Activated CD4-positive, alpha-beta memory T cell treated with anti-CD3 and anti-CD28 coated beads, Interleukin-2, amount 10 ng/mL, durations not matched to agents 7 days and 5 days (primary cell): ENCODE measurements around the gene LYPD4. TPM values are rescaled to one million over a fixed set of nuclear protein-coding genes. Genes with fewer than 3 reads are reported as not detected.
A peak's percentile ranks its signal among the peaks of the same experiment; 100 is the strongest.

Experiments
- CTCF ChIA-PET: fragments of 350-600 bp; sonication (Branson Sonifier 250); formaldehyde crosslinking; loops from one replicate; lab custom pipeline; 2021; ENCODE audit warnings: antibody characterized with exemption, inconsistent platforms; lab: Charles Lee
- POLR2A ChIA-PET: fragments of 350-600 bp; sonication (Branson Sonifier 250); formaldehyde crosslinking; loops from one replicate; lab custom pipeline; 2021; ENCODE audit warnings: antibody characterized with exemption; lab: Charles Lee
- DNase-seq: peaks from one replicate; pipeline ENCODE4 v3.0.0-alpha.2; 2020
- H3K27ac Mint-ChIP-seq: one replicate; pipeline ENCODE4 v1.8.0; 2021; ENCODE audit warnings: mild to moderate bottlenecking, mixed read lengths
- H3K27me3 Mint-ChIP-seq: one replicate; pipeline ENCODE4 v1.8.0; 2021; ENCODE audit warnings: mixed read lengths
- H3K36me3 Mint-ChIP-seq: one replicate; pipeline ENCODE4 v1.8.0; 2021; ENCODE audit warnings: low read depth, mixed read lengths
- H3K4me1 Mint-ChIP-seq: one replicate; pipeline ENCODE4 v1.8.0; 2021; ENCODE audit warnings: mixed read lengths
- H3K4me3 Mint-ChIP-seq: one replicate; pipeline ENCODE4 v1.8.0; 2021; ENCODE audit warnings: mild to moderate bottlenecking, mixed read lengths
- H3K9me3 Mint-ChIP-seq: one replicate; pipeline ENCODE4 v1.8.0; 2021; ENCODE audit warnings: mixed read lengths
- total RNA-seq, 2 experiments: library from RNA; stranded (reverse); gene quantifications; one replicate each; pipeline ENCODE4 v1.2.3, GENCODE V29; 2021

The LYPD4 gene
- total RNA-seq, 2 experiments from 2014 or later: not detected

DNA sequence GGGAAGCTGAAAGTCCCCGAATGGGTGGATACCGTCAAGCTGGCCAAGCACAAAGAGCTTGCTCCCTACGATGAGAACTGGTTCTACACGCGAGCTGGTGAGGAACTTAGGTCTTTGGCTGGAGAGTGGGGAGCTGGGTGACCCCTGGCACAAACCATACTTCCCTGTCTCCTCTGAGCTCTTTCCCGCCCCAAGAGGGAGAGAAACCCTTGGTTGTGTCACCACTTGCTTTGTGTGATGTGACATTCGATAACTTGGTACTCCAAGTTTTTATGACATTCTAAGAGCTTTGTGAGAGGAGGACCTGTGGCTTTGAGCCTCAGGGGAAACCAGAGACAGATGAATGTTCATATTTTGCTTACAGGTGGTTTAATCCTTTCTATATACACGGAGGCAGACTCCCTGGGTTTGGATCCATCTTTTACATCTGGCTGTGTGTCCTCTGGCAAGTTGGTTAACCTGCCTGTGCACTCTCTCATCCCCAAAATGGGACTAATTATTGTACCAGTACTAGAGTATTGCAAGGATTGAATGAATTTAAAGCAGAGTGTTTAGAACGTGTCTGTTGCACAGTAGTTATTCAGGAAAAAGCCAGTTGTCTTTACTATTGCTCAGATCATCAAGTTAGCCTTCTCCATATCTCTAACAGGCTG lies 16.8 kb upstream of the LYPD4 start:
- ChIA-PET POLR2A (interaction anchor here (1.8 to 7.0 kb wide), 7 partner anchors 12 to 97 kb away, joined by 10 to 223 read pairs (median 29); partner anchors contain the start of genes ARHGEF1, CD79A and RABAC1), CTCF (interaction anchor here (2.1 to 5.4 kb wide), 4 partner anchors 12 to 97 kb away, joined by 11 to 82 read pairs (median 28); partner anchors contain the start of gene RABAC1)
- Mint-ChIP-seq H3K27me3 (no peaks in the 10 kb centered on the region), H3K36me3 (peaks cover 54% of the 10 kb centered on the region), H3K4me1 (peaks cover 53% of the 10 kb centered on the region), H3K4me3 (peak overlapping the region; percentile 82), H3K9me3 (no peaks in the 10 kb centered on the region), H3K27ac (peak overlapping the region; percentile 81)
- DNase-seq: no peak

DNA sequence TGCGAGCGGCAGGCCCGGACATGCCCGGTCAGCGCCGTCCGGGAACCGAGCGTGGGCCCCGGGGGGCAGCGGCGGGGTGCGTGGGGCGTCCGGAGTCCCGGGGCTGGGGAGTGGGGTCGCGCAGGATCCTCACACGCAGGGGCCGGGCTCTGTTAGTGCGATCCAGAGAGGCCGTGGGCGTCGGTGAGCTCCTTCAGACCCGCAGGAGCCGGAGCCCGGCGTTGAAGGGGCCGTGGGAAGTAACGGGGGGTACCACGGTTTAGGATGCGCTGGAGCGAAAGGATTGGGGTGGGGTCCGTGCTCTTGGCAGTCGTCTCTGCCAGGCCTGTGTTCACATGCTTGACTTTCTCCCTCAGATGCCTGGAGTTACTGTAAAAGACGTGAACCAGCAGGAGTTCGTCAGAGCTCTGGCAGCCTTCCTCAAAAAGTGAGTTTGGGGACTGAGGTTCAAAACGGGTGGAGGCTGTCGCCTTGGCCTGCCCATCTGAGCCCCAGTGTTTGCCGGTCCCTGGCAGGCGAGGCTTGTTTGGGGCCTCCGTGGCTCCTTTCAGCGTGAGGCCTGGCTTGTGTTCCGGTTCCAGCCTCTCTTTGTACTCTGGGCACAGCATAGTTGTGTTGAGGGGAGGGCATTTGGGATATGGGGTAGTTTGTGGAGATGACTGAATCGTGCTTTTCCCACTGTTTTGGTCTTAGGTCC lies 16.1 kb upstream of the LYPD4 start:
- Mint-ChIP-seq H3K4me3 (peak overlapping the region; percentile 82), H3K4me1 (peaks cover 50% of the 10 kb centered on the region), H3K36me3 (peaks cover 50% of the 10 kb centered on the region), H3K27me3 (no peaks in the 10 kb centered on the region), H3K27ac (peak overlapping the region; percentile 81), H3K9me3 (no peaks in the 10 kb centered on the region)
- CTCF ChIA-PET: interaction anchor here (0.7 to 5.4 kb wide), 11 partner anchors 8 to 174 kb away, joined by 3 to 82 read pairs (median 11); partner anchors contain the start of gene RABAC1
- POLR2A ChIA-PET: interaction anchor here (0.7 to 7.0 kb wide), 13 partner anchors 9 to 538 kb away, joined by 3 to 223 read pairs (median 10); partner anchors contain the start of genes ARHGEF1, CD79A and RABAC1
- peak; percentile 38 for DNase-seq

DNA sequence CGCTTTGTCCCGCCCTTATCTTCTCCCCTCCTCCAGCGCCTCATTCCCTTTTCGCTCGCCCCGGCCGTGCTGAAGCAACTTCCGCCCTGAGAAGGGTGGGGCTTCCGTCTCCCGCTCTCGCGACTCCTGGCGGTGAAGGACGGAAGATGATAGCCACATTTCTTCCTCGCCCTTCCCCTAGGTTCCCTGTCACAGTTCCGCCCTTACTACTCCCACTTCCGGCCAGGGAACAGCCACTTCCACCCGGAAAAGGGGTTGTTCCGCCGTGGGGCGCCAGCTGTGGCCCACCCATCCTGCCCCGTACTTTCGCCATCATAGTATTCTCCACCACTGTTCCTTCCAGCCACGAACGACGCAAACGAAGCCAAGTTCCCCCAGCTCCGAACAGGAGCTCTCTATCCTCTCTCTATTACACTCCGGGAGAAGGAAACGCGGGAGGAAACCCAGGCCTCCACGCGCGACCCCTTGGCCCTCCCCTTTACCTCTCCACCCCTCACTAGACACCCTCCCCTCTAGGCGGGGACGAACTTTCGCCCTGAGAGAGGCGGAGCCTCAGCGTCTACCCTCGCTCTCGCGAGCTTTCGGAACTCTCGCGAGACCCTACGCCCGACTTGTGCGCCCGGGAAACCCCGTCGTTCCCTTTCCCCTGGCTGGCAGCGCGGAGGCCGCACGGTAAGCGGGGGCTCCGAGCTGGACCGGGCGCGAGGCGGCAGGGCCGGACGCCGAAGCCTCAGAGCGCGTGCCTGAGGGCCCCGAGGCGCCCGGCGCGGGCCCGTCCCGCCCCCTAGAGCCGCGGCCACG lies 15.3 kb upstream of the LYPD4 start, which contains the start of gene RPS19:
TSS of gene RPS19 (plus strand) at position 638 of the 801 bp plus-strand sequence. CDS start 520 bp downstream, outside the sequence.
- ChIA-PET CTCF (interaction anchor here (0.7 to 5.4 kb wide), 17 partner anchors 9 to 596 kb away, joined by 3 to 82 read pairs (median 3); partner anchors contain the start of genes CEACAM3, HNRNPUL1 and RABAC1), POLR2A (interaction anchor here (0.7 to 7.0 kb wide), 16 partner anchors 8 to 537 kb away, joined by 3 to 223 read pairs (median 6); partner anchors contain the start of genes ARHGEF1, CD79A and RABAC1)
- Mint-ChIP-seq H3K4me1 (peaks cover 45% of the 10 kb centered on the region), H3K27me3 (peaks cover 2% of the 10 kb centered on the region), H3K36me3 (peaks cover 44% of the 10 kb centered on the region), H3K4me3 (peak within 1 kb of the TSS; percentile 82), H3K27ac (peak within 1 kb of the TSS; percentile 94), H3K9me3 (no peaks in the 10 kb centered on the region)
- DNase-seq: peak; percentile 98

DNA sequence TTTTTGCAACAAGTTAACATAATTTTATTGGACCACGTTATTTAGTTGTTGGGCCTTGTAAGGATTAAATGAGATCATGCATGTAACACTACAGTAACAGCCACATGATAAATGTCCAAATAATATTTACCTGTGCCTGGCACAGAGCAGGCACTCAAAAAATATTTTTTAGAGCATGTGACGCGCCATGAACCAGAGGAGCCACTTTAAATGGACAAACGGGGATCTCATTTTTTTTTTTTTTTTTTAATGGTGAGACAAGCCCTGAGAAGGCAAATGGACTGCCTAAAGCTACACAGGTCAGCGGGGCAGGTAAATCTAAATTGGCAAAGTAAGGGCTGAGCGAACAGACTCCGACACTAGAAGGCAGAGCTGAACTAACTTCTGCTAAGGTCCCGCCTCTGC lies 14.7 kb upstream of the LYPD4 start:
- H3K27ac Mint-ChIP-seq: peak overlapping the region; percentile 94
- H3K4me3 Mint-ChIP-seq: peak overlapping the region; percentile 82
- H3K4me1 Mint-ChIP-seq: peaks cover 39% of the 10 kb centered on the region
- ChIA-PET POLR2A (interaction anchor here (0.9 to 7.0 kb wide), 15 partner anchors 8 to 103 kb away, joined by 3 to 223 read pairs (median 8); partner anchors contain the start of genes ARHGEF1, CD79A and RABAC1), CTCF (interaction anchor here (0.6 to 5.4 kb wide), 15 partner anchors 10 to 1047 kb away, joined by 3 to 82 read pairs (median 6); partner anchors contain the start of genes CEACAM3, HNRNPUL1 and RABAC1)
- H3K27me3 Mint-ChIP-seq: peaks cover 8% of the 10 kb centered on the region
- no peak for DNase-seq
- H3K9me3 Mint-ChIP-seq: no peaks in the 10 kb centered on the region
- peaks cover 38% of the 10 kb centered on the region for H3K36me3 Mint-ChIP-seq

DNA sequence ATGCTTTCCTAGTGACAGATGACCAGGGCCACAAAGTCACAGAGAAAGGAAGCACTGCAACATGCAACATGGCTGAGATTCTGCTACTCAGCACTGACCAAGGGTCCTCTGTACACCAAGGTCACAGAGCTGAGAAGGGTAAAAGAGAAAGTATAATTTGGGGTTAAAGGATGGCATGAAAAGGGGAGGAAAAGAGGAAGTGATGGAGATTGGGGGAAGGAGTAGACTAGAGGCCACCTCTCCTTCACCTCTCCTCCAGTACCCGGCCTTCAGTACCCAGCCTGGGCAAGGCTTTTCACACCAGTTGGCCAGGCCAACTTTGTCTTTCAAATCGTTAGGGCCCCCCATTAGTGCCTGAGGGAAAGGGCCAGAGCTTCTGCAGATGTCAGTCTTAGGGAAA lies 9.3 kb upstream of the LYPD4 start:
- Mint-ChIP-seq H3K27ac (no peak overlapping the region), H3K4me3 (no peak overlapping the region), H3K27me3 (peaks cover 36% of the 10 kb centered on the region), H3K36me3 (no peaks in the 10 kb centered on the region), H3K9me3 (no peaks in the 10 kb centered on the region), H3K4me1 (no peaks in the 10 kb centered on the region)
- DNase-seq: no peak
- POLR2A ChIA-PET: no interaction called here
- CTCF ChIA-PET: interaction anchor here (1.0 to 1.1 kb wide), 2 partner anchors 11 to 100 kb away, joined by 3 read pairs; no protein-coding TSS in a partner anchor

DNA sequence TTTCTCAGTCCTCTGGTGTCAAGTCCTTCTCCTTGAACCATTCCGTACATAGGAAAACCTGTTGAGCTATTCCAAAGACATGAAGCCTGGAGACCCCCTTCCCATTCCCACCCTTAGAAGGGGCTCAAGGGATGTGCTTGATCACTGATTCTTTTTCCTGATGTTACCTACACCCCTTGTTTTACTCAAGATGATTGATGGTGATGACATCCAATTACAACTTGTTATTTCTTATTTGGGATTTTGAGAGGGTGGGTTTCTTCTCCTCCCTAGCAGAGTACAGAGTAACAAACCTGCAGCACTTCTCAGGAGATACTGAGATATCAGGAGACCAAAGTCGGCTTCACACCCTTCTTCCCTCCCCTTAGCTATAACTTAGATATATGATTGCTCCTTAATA lies 8.9 kb upstream of the LYPD4 start:
- no peak for DNase-seq
- Mint-ChIP-seq H3K27ac (no peak overlapping the region), H3K9me3 (no peaks in the 10 kb centered on the region), H3K27me3 (peaks cover 36% of the 10 kb centered on the region), H3K36me3 (no peaks in the 10 kb centered on the region), H3K4me3 (no peak overlapping the region), H3K4me1 (no peaks in the 10 kb centered on the region)
- POLR2A ChIA-PET: interaction anchor here (0.5 kb wide), 1 partner anchor 13 kb away, joined by 3 read pairs; no protein-coding TSS in a partner anchor
- CTCF ChIA-PET: interaction anchor here (1.0 to 1.1 kb wide), 2 partner anchors 11 to 100 kb away, joined by 3 read pairs; no protein-coding TSS in a partner anchor

DNA sequence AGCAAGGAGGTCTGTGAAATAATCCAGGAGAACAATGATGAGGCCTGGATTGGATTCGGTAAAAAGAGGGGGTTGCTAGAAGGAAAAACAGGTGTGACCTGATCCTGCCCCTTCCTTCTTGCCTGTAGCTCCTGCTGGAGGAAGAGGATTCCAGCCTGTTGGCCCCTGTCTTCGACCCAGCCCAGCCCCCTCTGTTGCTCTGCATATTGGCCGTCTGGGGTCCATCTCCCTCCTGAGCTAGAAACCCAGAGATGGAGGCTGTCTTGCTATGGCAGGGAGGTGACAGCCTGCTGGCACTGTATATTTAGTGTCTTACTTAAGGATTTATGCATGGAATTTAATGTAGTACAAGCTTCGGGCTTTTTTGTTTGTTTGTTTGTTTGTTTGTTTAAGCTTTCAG lies 7.0 kb upstream of the LYPD4 start:
- no peak overlapping the region for H3K4me3 Mint-ChIP-seq
- H3K36me3 Mint-ChIP-seq: no peaks in the 10 kb centered on the region
- no peak for DNase-seq
- POLR2A ChIA-PET: interaction anchor here (1.0 to 1.5 kb wide), 2 partner anchors 8 to 31 kb away, joined by 4 to 5 read pairs; partner anchors contain the start of gene RPS19
- no peak overlapping the region for H3K27ac Mint-ChIP-seq
- no peaks in the 10 kb centered on the region for H3K4me1 Mint-ChIP-seq
- no peaks in the 10 kb centered on the region for H3K9me3 Mint-ChIP-seq
- CTCF ChIA-PET: interaction anchor here (0.9 to 1.9 kb wide), 5 partner anchors 18 to 183 kb away, joined by 3 to 8 read pairs (median 4); partner anchors contain the start of gene RABAC1
- peaks cover 36% of the 10 kb centered on the region for H3K27me3 Mint-ChIP-seq

DNA sequence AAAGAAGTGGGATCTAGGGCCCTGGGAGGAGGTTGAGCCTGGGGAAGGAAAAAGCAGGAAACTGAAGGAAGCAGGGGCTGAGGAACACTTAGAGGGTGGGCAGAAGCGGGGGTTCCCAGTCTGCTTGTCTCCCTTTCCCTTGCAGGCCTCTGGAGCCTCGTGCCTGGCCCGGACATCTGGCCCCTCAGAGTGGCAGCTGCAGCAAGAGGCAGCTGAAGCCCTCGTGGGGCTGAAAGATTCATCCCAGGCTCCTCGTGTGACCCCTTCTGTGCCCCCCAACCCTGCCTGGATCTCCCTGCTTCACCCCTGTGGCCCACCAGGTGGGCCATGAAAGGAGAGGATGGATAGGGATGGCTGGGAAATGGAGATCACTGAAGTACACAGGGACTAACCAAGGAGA lies 5.9 kb upstream of the LYPD4 start:
- H3K36me3 Mint-ChIP-seq: no peaks in the 10 kb centered on the region
- ChIA-PET POLR2A (interaction anchor here (1.0 kb wide), 1 partner anchor 30 kb away, joined by 5 read pairs; no protein-coding TSS in a partner anchor), CTCF (interaction anchor here (2.5 kb wide), 1 partner anchor 9 kb away, joined by 12 read pairs; the partner anchor contains the start of gene RPS19)
- no peak overlapping the region for H3K4me3 Mint-ChIP-seq
- H3K27ac Mint-ChIP-seq: no peak overlapping the region
- H3K27me3 Mint-ChIP-seq: peaks cover 40% of the 10 kb centered on the region
- no peak for DNase-seq
- H3K4me1 Mint-ChIP-seq: no peaks in the 10 kb centered on the region
- H3K9me3 Mint-ChIP-seq: no peaks in the 10 kb centered on the region

DNA sequence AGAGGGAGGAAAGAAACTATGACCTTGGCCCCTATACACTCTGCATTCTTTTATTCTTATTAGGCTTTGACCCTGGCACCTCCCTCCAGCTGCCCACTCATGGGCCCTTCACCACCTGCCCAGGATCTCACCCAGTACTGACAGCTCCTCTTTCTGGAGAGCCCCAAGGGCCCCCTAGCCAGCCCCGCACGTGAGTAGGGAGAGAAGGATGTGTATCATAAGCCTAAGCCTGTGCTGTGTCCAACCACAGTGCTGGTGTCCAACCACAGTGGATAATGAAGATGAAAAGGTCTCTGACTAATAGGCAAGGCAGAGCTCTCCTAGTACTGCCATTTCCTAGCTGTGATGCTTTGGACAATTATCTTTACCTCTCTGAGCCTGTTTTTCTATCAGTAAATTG lies 4.6 kb upstream of the LYPD4 start:
- no peak overlapping the region for H3K4me3 Mint-ChIP-seq
- H3K36me3 Mint-ChIP-seq: no peaks in the 10 kb centered on the region
- peaks cover 31% of the 10 kb centered on the region for H3K27me3 Mint-ChIP-seq
- no peaks in the 10 kb centered on the region for H3K4me1 Mint-ChIP-seq
- CTCF ChIA-PET: interaction anchor here (0.6 to 2.5 kb wide), 3 partner anchors 10 to 411 kb away, joined by 3 to 12 read pairs (median 3); partner anchors contain the start of gene RPS19
- no peak overlapping the region for H3K27ac Mint-ChIP-seq
- no peaks in the 10 kb centered on the region for H3K9me3 Mint-ChIP-seq
- DNase-seq: no peak
- POLR2A ChIA-PET: interaction anchor here (0.6 to 1.2 kb wide), 2 partner anchors 11 to 17 kb away, joined by 3 read pairs; no protein-coding TSS in a partner anchor

DNA sequence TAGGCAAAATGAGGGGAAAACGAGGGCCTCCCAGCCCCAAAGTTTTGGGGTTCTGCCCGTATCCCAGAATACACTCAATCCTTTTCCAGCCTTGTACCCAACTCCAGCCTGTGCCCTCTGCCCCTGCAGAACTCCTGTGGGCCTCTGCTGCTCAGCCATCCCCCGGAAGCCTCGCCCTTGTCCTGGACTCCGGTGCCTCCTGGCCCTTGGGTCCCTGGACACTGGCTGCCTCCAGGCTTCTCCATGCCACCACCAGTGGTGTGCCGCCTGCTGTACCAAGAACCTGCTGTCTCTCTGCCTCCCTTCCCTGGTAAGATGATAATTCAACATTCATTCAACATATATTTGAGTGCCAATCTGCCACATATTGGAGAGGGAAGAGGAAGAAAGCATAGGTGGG lies 4.2 kb upstream of the LYPD4 start:
- Mint-ChIP-seq H3K27me3 (peaks cover 29% of the 10 kb centered on the region), H3K4me3 (no peak overlapping the region), H3K27ac (no peak overlapping the region), H3K9me3 (no peaks in the 10 kb centered on the region), H3K4me1 (no peaks in the 10 kb centered on the region), H3K36me3 (no peaks in the 10 kb centered on the region)
- ChIA-PET CTCF (interaction anchor here (0.6 to 2.5 kb wide), 2 partner anchors 11 to 12 kb away, joined by 3 to 12 read pairs; partner anchors contain the start of gene RPS19), POLR2A (interaction anchor here (0.6 to 1.2 kb wide), 2 partner anchors 10 to 18 kb away, joined by 3 read pairs; no protein-coding TSS in a partner anchor)
- no peak for DNase-seq

DNA sequence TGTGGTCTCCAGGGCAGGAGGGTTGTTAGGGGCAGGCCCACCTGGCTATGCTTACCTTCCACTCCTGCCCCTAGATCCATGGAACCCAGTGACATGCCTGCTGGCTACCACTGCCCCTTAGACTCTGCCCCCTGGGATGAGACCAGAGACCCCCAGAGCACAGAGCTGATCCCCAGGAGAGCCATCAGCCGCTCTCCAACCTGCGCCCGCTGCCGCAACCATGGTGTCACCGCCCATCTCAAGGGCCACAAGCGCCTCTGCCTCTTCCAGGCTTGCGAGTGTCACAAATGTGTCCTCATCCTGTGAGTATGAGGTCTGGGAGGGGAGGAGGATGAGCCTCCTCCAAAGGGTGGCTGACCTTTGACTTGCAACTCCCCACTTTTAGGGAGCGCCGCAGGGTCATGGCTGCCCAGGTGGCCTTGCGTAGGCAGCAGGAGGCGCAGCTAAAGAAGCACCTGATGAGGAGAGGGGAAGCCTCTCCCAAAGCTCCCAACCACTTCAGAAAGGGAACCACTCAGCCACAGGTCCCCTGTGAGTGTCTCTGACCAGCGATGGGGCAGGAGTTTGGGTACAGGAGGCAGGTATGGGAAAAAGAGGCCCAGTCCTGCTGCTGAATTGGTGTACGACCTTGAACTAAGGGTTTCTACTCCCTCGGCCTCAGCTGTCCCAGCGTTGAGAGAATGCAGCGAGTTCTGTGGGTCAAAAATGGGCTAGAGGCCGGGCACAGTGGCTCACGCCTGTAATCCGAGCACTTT lies 3.0 kb upstream of the LYPD4 start:
- ChIA-PET POLR2A (no interaction called here), CTCF (no interaction called here)
- DNase-seq: no peak
- no peaks in the 10 kb centered on the region for H3K36me3 Mint-ChIP-seq
- H3K27me3 Mint-ChIP-seq: peaks cover 23% of the 10 kb centered on the region
- no peak overlapping the region for H3K27ac Mint-ChIP-seq
- no peaks in the 10 kb centered on the region for H3K9me3 Mint-ChIP-seq
- no peaks in the 10 kb centered on the region for H3K4me1 Mint-ChIP-seq
- H3K4me3 Mint-ChIP-seq: no peak overlapping the region
